Common myeloid progenitor, CD34-positive (primary cell): ENCODE measurements around the gene MBNL1.
A peak's percentile ranks its signal among the peaks of the same experiment; 100 is the strongest.

Source experiments
- CTCF ChIA-PET: fragments of 350-600 bp; sonication (Branson Sonifier 250); formaldehyde crosslinking; loops from one replicate; lab custom pipeline; 2021; ENCODE audit warnings: antibody characterized with exemption; lab: Charles Lee
- POLR2A ChIA-PET: fragments of 350-600 bp; sonication (Branson Sonifier 250); formaldehyde crosslinking; loops from one replicate; lab custom pipeline; 2021; ENCODE audit warnings: antibody characterized with exemption; lab: Charles Lee
- DNase-seq, 3 donors: peaks; one replicate each; pipeline versions ENCODE4 v3.0.0 to v3.0.0-alpha.2; 2013
- H3K27ac ChIP-seq, 2 experiments: 1 replicate in 1 of 2; 2 replicates in 1 of 2; pipeline ENCODE4 v1.7.0; 2013; ENCODE audit warnings: inconsistent platforms in 2 of 2, low read length in 2 of 2, mild to moderate bottlenecking in 2 of 2, low read depth in 1 of 2, moderate library complexity in 1 of 2; ENCODE audit not compliant: severe bottlenecking in 2 of 2, insufficient read depth in 1 of 2, poor library complexity in 1 of 2
- H3K27me3 ChIP-seq, 5 experiments: replicated peaks in 2 of 5; 1 replicate in 3 of 5; 2 replicates in 2 of 5; pipeline versions ENCODE4 v1.6.1 to v1.7.0; 2013; ENCODE audit warnings: low read length in 4 of 5, mild to moderate bottlenecking in 2 of 5, moderate library complexity in 2 of 5, inconsistent platforms in 1 of 5; ENCODE audit not compliant: insufficient read depth in 5 of 5, control insufficient read depth in 4 of 5
- H3K36me3 ChIP-seq, 4 experiments: 1 replicate in 2 of 4; 2 replicates in 2 of 4; pipeline versions ENCODE4 v1.6.1 to v1.7.0; 2013; ENCODE audit warnings: low read length in 3 of 4, control low read depth in 1 of 4, mild to moderate bottlenecking in 1 of 4; ENCODE audit not compliant: control insufficient read depth in 4 of 4, insufficient read depth in 4 of 4
- H3K4me1 ChIP-seq, 4 experiments: 1 replicate in 3 of 4; 2 replicates in 1 of 4; pipeline versions ENCODE4 v1.6.1 to v1.7.1; 2013; ENCODE audit warnings: low read length in 3 of 4, mild to moderate bottlenecking in 3 of 4, control low read depth in 1 of 4, inconsistent platforms in 1 of 4, moderate library complexity in 1 of 4; ENCODE audit not compliant: control insufficient read depth in 4 of 4, insufficient read depth in 4 of 4; ENCODE audit errors: control extremely low read depth in 1 of 4
- H3K4me3 ChIP-seq, 7 experiments: 1 replicate in 4 of 7; 2 replicates in 3 of 7; pipeline versions ENCODE4 v1.5.1 to v1.7.0; 2013; ENCODE audit warnings: mild to moderate bottlenecking in 7 of 7, low read length in 6 of 7, moderate library complexity in 6 of 7, inconsistent platforms in 2 of 7, low read depth in 2 of 7, control low read depth in 1 of 7; ENCODE audit not compliant: insufficient read depth in 4 of 7, control insufficient read depth in 1 of 7; ENCODE audit errors: extremely low read depth in 1 of 7
- H3K9me3 ChIP-seq, 5 experiments: 1 replicate in 4 of 5; 2 replicates in 1 of 5; pipeline versions ENCODE4 v1.6.1 to v1.7.1; 2013; ENCODE audit warnings: low read length in 4 of 5, mild to moderate bottlenecking in 2 of 5, inconsistent platforms in 1 of 5, low read depth in 1 of 5, moderate library complexity in 1 of 5; ENCODE audit not compliant: control insufficient read depth in 4 of 5, insufficient read depth in 2 of 5; ENCODE audit errors: control extremely low read depth in 1 of 5
- WGBS: methylation state at CpG from one replicate; pipeline ENCODE4 v1.1.5; 2013; ENCODE audit not compliant: insufficient coverage; 5-methylcytosine and 5-hydroxymethylcytosine counted together

Gene MBNL1

DNA sequence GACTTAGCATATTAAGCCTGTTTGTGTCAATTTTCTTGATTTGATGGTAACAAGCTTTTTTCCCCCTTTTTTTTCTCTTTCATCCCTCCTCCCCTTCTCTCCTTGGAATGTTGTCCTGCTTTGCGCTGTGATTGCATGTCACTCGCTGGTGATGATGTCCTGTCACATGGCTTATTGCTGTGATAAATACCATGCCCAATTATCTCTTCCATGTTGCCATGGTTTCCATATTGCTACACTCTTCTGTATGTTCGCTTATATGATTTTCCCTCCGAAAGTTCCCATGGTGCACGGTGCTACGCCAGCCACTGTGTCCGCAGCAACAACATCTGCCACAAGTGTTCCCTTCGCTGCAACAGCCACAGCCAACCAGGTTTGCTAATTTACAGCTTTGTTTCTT, 187.3 kb downstream of the MBNL1 start:
- Histone ChIP-seq H3K4me1 (peaks cover 0 to 5% (median 0%) of the 10 kb centered on the region in 4 experiments), H3K36me3 (peaks cover 28 to 73% (median 53%) of the 10 kb centered on the region in 4 experiments), H3K4me3 (no peak overlapping the region), H3K27me3 (no peaks in the 10 kb centered on the region), H3K27ac (no peak overlapping the region), H3K9me3 (no peaks in the 10 kb centered on the region)
- WGBS = 97% methylated on average over 8 of the region's 8 CpGs
- ChIA-PET CTCF (interaction anchor here (3.0 kb wide), 1 partner anchor 8 kb away, joined by 13 read pairs; no protein-coding TSS in a partner anchor), POLR2A (no interaction called here)
- no peak for DNase-seq

DNA sequence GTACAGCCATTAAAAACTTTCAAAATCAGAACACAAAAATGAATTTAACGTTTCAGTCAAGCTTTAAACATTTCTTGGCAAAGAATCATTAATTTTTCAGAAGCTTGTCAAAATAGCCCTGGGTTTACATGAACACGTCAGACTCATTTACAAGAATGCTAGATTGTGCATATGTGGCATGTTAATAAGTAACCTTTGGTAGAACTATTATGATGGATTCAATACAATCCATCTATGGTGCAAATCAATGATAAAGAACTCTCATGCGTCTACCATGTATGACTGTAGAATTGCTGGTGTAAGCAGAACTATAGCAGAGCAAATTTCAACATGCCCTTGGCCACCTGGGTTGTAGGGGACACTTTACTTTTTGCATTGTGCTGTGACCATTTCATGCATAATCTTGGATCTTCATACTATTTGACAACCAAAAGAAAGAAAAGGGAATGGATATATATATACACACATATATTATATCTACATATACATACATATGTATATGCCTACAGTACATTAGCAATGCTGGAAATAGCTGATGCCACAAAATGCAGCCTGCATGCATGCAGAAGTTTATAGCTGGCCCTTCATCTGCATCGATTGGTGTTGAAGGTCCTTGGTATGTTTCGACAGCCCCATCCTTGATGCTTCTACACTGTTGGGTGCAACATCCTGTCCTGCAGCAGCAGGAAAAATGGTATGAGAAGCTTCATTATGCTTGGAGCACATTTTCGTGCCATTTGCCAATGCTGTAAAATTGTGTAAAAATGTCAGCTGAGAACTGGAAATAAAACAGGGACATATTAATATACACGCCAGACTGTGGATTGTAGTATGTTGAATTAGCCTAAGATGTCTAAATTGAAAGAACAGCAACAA, 189.0 kb downstream of the MBNL1 start:
- ChIA-PET POLR2A (no interaction called here), CTCF (interaction anchor here (1.0 to 3.0 kb wide), 3 partner anchors 10 to 14 kb away, joined by 3 to 14 read pairs (median 13); no protein-coding TSS in a partner anchor)
- Histone ChIP-seq H3K4me3 (no peak overlapping the region), H3K9me3 (no peaks in the 10 kb centered on the region), H3K27me3 (no peaks in the 10 kb centered on the region), H3K36me3 (peaks cover 24 to 70% (median 49%) of the 10 kb centered on the region in 4 experiments), H3K4me1 (peaks cover 0 to 7% (median 3%) of the 10 kb centered on the region in 4 experiments), H3K27ac (no peak overlapping the region)
- WGBS = 100% methylated on average over 5 of the region's 7 CpGs
- DNase-seq = no peak

DNA sequence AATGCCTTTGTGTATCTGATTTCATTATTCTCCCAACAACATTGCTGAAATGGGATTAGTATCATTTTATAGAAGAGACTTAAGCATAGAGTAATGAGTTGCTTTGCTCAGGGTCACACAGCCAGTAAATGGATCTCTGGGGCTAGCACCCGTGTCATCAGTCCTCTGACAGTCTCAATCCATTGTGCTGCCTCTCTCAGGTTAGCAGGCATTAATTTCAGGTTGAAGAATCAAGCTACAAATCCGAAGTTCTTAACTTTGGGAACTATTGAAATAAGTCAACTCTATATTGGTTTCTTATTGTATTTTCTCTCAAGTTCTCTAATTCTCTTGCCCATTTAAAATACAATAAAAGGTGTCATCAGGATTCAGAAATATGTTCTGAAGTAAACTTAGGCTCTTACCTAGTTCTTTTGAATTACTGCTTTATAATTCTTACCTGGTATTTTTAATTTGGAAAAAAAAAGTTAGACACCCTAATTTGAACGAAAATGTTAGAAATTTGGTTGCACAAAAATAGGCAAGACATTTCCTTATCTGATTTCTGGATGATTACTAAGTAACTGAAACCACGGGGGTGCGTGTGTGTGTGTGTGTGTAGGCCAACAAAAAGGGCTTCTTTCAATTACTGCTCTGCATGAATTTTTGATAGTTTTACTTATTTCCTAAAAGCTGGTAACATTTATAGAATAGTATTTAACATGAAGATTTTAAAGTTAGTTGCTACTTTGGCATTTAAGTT, 189.8 kb downstream of the MBNL1 start:
- no peaks in the 10 kb centered on the region for H3K27me3 ChIP-seq
- no peaks in the 10 kb centered on the region for H3K9me3 ChIP-seq
- peak overlapping the region in 1 of 2 experiments; percentile 46 for H3K27ac ChIP-seq
- ChIA-PET POLR2A (no interaction called here), CTCF (interaction anchor here (0.8 to 3.0 kb wide), 3 partner anchors 11 to 15 kb away, joined by 4 to 14 read pairs (median 13); no protein-coding TSS in a partner anchor)
- H3K4me3 ChIP-seq = no peak overlapping the region
- WGBS = 57% methylated on average over 2 of the region's 5 CpGs
- peak in 2 of 3 donors; percentile 47 to 56 for DNase-seq
- peaks cover 27 to 76% (median 48%) of the 10 kb centered on the region in 4 experiments for H3K36me3 ChIP-seq
- peaks cover 0 to 9% (median 5%) of the 10 kb centered on the region in 4 experiments for H3K4me1 ChIP-seq

DNA sequence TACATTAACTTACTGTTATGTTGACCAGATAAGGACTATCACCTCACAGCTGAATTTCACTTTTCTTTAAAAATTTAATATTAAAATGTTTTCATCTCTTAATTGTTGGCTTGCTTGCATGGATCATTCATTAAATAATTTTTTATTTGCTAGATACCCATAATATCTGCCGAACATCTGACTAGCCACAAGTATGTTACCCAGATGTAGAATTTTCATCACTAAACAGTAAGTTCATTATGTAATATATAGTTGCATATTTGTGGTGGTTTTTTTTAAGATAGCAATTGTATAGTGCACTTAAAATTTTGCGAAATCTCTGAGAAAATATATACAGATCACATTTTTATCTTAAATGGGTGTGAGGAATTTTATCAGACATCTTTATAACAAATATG, 190.4 kb downstream of the MBNL1 start:
- CTCF ChIA-PET = interaction anchor here (0.6 to 1.3 kb wide), 3 partner anchors 14 to 31 kb away, joined by 3 to 5 read pairs (median 4); no protein-coding TSS in a partner anchor
- no peaks in the 10 kb centered on the region for H3K9me3 ChIP-seq
- POLR2A ChIA-PET = no interaction called here
- no peak overlapping the region for H3K4me3 ChIP-seq
- WGBS = no CpG with 5 or more reads among the region's 2 CpGs
- peaks cover 0 to 9% (median 5%) of the 10 kb centered on the region in 4 experiments for H3K4me1 ChIP-seq
- DNase-seq = no peak
- peaks cover 27 to 74% (median 46%) of the 10 kb centered on the region in 4 experiments for H3K36me3 ChIP-seq
- peak overlapping the region in 1 of 2 experiments; percentile 46 for H3K27ac ChIP-seq
- no peaks in the 10 kb centered on the region for H3K27me3 ChIP-seq

DNA sequence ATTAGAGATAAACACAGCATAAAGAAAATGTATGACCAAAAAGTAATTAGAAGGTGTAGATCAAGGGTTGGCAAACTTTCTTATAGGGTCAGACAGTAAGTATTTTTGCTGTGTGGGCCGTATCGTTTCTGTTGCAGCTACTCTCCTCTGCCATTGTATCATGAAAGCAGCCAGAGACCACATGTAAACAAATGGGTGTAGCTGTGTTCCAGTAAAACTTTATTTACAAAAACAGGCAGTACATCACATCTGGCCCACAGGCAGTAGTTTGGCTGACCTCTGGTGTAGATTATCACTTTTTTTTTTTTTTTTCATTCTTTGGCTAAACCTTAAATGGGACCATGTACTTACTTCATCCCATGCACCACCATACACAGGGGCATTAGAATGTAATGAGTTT, 190.8 kb downstream of the MBNL1 start:
- ChIA-PET CTCF (interaction anchor here (0.6 to 1.3 kb wide), 2 partner anchors 13 to 31 kb away, joined by 3 to 5 read pairs; no protein-coding TSS in a partner anchor), POLR2A (interaction anchor here (0.6 kb wide), 1 partner anchor 15 kb away, joined by 3 read pairs; no protein-coding TSS in a partner anchor)
- no peaks in the 10 kb centered on the region for H3K9me3 ChIP-seq
- H3K36me3 ChIP-seq = peaks cover 27 to 71% (median 45%) of the 10 kb centered on the region in 4 experiments
- WGBS = no CpG with 5 or more reads among the region's 2 CpGs
- no peaks in the 10 kb centered on the region for H3K27me3 ChIP-seq
- H3K27ac ChIP-seq = no peak overlapping the region
- H3K4me3 ChIP-seq = no peak overlapping the region
- no peak for DNase-seq
- H3K4me1 ChIP-seq = peaks cover 0 to 9% (median 5%) of the 10 kb centered on the region in 4 experiments

GRCh38 chr3:152460936-152461335, 192.2 kb downstream of the MBNL1 start:
- ChIA-PET POLR2A (no interaction called here), CTCF (interaction anchor here (1.7 kb wide), 1 partner anchor 102 kb away, joined by 3 read pairs; no protein-coding TSS in a partner anchor)
- Histone ChIP-seq H3K9me3 (no peaks in the 10 kb centered on the region), H3K27ac (peak overlapping the region in 1 of 2 experiments; percentile 46), H3K27me3 (no peaks in the 10 kb centered on the region), H3K36me3 (peaks cover 25 to 77% (median 46%) of the 10 kb centered on the region in 4 experiments), H3K4me3 (no peak overlapping the region), H3K4me1 (peaks cover 0 to 9% (median 5%) of the 10 kb centered on the region in 4 experiments)
- no peak for DNase-seq
- 100% methylated on average over 3 of the region's 3 CpGs for WGBS
